OCI-LY1 (cell line): ENCODE measurements around the gene GLDC.
A peak's percentile ranks its signal among the peaks of the same experiment; 100 is the strongest.
"Not testable (repeated sequence)": the region's sequence is repeated elsewhere in the genome, so short reads cannot be mapped to it uniquely, and the experiment has no call there.

Source experiments
- H2AFZ ChIP-seq: fragments of 200-600 bp; sonication (generic), shearing (Covaris generic); 2 replicates; pipeline ENCODE4 v1.6.0; 2014; ENCODE audit warnings: antibody characterized with exemption, mild to moderate bottlenecking, low read length
- H3F3A ChIP-seq: fragments of 200-600 bp; sonication (generic), shearing (Covaris generic); 2 replicates; pipeline ENCODE4 v1.6.0; 2014; ENCODE audit warnings: mild to moderate bottlenecking, antibody characterized with exemption, low read length, moderate library complexity; ENCODE audit not compliant: insufficient read depth
- H3K27ac ChIP-seq: fragments of 200-600 bp; sonication (generic); 2 replicates; pipeline ENCODE4 v1.5.1; 2014; ENCODE audit warnings: low read length, mixed run types, mild to moderate bottlenecking, low read depth; ENCODE audit not compliant: poor library complexity, severe bottlenecking
- H3K27me3 ChIP-seq: fragments of 200-600 bp; sonication (generic); 2 replicates; pipeline ENCODE4 v1.6.0; 2014; ENCODE audit warnings: antibody characterized with exemption, mild to moderate bottlenecking, low read length, moderate library complexity; ENCODE audit not compliant: insufficient read depth
- H3K36me3 ChIP-seq: fragments of 200-600 bp; sonication (generic); 2 replicates; pipeline ENCODE4 v1.6.1; 2014; ENCODE audit warnings: mild to moderate bottlenecking, antibody characterized with exemption, low read length, moderate library complexity, mixed read lengths; ENCODE audit not compliant: insufficient read depth
- H3K4me1 ChIP-seq: fragments of 200-600 bp; sonication (generic); 2 replicates; pipeline ENCODE4 v1.5.1; 2014; ENCODE audit warnings: mild to moderate bottlenecking, low read length, moderate library complexity; ENCODE audit not compliant: insufficient read depth, severe bottlenecking
- H3K4me2 ChIP-seq: fragments of 200-600 bp; sonication (generic), shearing (Covaris generic); 2 replicates; pipeline ENCODE4 v1.6.1; 2014; ENCODE audit warnings: low read length
- H3K4me3 ChIP-seq: fragments of 200-600 bp; sonication (generic); 2 replicates; pipeline ENCODE4 v1.5.1; 2014; ENCODE audit warnings: low read length, low read depth, mild to moderate bottlenecking, mixed read lengths; ENCODE audit not compliant: poor library complexity, severe bottlenecking
- H3K79me2 ChIP-seq: fragments of 200-600 bp; shearing (Covaris generic); 2 replicates; pipeline ENCODE4 v1.6.1; 2016; ENCODE audit warnings: mixed run types, low read length, mixed read lengths; ENCODE audit not compliant: insufficient read depth
- H3K9ac ChIP-seq: fragments of 200-600 bp; sonication (generic), shearing (Covaris generic); 2 replicates; pipeline ENCODE4 v1.6.1; 2014; ENCODE audit warnings: mild to moderate bottlenecking, low read length, mixed read lengths
- H3K9me2 ChIP-seq: fragments of 200-600 bp; sonication (generic), shearing (Covaris generic); 2 replicates; pipeline ENCODE4 v1.6.1; 2014; ENCODE audit warnings: low read depth, mild to moderate bottlenecking, low read length, mixed read lengths
- H3K9me3 ChIP-seq: fragments of 200-600 bp; shearing (Covaris generic); 2 replicates; pipeline ENCODE4 v1.6.1; 2014; ENCODE audit warnings: low read length, mixed read lengths
- H4K20me1 ChIP-seq: fragments of 200-600 bp; sonication (generic), shearing (Covaris generic); 2 replicates; pipeline ENCODE4 v1.6.0; 2016; ENCODE audit warnings: mild to moderate bottlenecking, low read length; ENCODE audit not compliant: insufficient read depth
- EZH2 ChIP-seq: fragments of 200-600 bp; sonication (generic), shearing (Covaris generic); IDR thresholded peaks from 2 replicates; pipeline ENCODE4 v1.8.0; 2017; ENCODE audit warnings: borderline replicate concordance, mixed run types, mild to moderate bottlenecking, antibody characterized with exemption, low read length, moderate library complexity, mixed read lengths
- TF ChIP-seq, protein P1 (sequence below): fragments of 200-600 bp; sonication (generic), shearing (Covaris generic); IDR thresholded peaks from 2 replicates; pipeline ENCODE4 v1.5.1; 2017; ENCODE audit warnings: mild to moderate bottlenecking, antibody characterized with exemption, low read length, moderate library complexity, mixed read lengths

GLDC gene

DNA sequence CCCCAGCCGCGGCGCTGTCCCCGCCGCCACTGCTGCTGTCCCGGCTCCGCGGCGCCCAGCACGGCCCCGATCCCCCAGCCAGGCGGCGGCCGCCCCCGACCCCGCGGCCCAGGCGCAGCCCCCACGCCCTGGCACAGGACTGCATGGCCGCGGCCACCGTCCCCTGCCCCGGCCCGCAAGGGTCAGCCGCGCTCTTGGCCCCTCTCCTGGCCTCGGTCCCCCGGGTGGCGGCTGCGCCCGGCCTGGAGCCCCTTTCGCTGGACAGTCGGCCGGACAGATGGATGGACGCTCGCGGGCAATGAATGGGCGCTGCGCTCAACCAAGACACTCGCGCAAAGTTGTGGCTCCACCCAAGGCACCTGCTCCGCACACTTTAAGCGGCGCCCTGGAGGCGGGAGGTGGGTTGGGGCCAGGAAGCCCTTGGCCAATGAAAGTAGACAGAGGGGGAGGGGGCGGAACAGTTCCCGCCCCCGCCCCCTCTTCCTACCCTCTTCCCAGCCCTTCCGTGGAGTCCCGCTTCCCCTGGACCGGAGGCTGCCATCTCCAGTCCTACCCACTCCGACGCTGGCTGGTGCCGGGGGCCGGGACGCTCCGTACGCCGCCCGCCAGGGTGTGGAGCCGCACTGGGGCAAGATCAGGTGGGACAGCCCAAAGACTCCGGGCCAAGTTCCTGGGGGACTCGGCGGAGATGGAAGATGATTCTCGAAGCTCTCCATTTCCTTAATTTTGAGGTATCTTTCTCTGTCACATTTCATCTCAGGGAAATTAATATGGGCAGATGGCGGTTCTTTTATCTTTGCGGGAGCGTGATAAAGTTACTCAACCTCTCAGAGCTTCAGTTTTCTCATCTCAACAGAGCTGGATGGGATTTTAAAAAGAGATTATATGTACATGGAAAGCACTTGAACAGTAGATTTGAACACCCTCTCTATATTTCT lies at the start of gene GLDC:
Gene GLDC (minus strand): TSS at position 375 of the 938 bp plus-strand sequence. CDS start 230 bp downstream, at position 145.
- Histone ChIP-seq H4K20me1 (no peaks in the 10 kb centered on the region), H3K4me2 (peak within 1 kb of the TSS; percentile 63), H3K9me2 (no peaks in the 10 kb centered on the region), H3K79me2 (no peaks in the 10 kb centered on the region), H3K9me3 (no peaks in the 10 kb centered on the region), H3K27ac (no peak within 1 kb of the TSS), H3K27me3 (0 out of 2 replicates have a peak, but pooled peaks cover 9% of the 10 kb centered on the region), H3F3A (no peaks in the 10 kb centered on the region), H3K4me3 (peak within 1 kb of the TSS; percentile 59), H3K4me1 (peaks cover 15% of the 10 kb centered on the region), H2AFZ (no peak within 1 kb of the TSS), H3K36me3 (no peaks in the 10 kb centered on the region), H3K9ac (peak within 1 kb of the TSS; percentile 16; the same call in 1 of the 2 replicates)
- TF ChIP-seq, protein P1, sequence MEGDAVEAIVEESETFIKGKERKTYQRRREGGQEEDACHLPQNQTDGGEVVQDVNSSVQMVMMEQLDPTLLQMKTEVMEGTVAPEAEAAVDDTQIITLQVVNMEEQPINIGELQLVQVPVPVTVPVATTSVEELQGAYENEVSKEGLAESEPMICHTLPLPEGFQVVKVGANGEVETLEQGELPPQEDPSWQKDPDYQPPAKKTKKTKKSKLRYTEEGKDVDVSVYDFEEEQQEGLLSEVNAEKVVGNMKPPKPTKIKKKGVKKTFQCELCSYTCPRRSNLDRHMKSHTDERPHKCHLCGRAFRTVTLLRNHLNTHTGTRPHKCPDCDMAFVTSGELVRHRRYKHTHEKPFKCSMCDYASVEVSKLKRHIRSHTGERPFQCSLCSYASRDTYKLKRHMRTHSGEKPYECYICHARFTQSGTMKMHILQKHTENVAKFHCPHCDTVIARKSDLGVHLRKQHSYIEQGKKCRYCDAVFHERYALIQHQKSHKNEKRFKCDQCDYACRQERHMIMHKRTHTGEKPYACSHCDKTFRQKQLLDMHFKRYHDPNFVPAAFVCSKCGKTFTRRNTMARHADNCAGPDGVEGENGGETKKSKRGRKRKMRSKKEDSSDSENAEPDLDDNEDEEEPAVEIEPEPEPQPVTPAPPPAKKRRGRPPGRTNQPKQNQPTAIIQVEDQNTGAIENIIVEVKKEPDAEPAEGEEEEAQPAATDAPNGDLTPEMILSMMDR: no peak
- no peak for TF ChIP-seq EZH2

DNA sequence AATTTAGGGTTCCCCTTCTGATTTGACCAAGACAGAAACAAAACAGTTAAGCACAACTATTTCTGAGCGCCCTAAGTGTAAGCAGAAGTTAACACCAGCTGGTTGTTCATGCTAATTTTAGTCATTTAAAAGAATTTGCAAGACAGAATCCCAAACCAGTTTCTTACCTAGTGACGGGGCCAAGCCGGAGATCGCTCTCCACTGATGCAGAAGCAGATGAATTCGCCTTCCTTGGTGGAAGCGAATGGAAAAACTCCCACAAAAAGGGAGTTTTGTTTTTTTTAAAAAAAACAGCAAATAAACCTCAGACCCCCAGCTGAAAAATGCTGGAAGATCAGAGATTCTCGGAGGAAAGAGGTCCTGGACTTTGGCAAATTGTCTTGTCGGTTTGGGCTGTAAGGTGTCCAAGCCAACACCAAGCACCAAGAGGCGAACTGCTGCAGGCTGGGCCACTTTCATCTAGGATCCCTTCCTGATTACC lies 47.4 kb upstream of the GLDC start:
- H2AFZ ChIP-seq: no peak overlapping the region
- no peaks in the 10 kb centered on the region for H4K20me1 ChIP-seq
- no peaks in the 10 kb centered on the region for H3K9me2 ChIP-seq
- no peaks in the 10 kb centered on the region for H3K79me2 ChIP-seq
- H3K4me1 ChIP-seq: peaks cover 48% of the 10 kb centered on the region
- H3K36me3 ChIP-seq: no peaks in the 10 kb centered on the region
- peak overlapping the region; percentile 59 for H3K27ac ChIP-seq
- H3F3A ChIP-seq: no peaks in the 10 kb centered on the region
- H3K4me2 ChIP-seq: peak overlapping the region; percentile 28
- H3K27me3 ChIP-seq: no peaks in the 10 kb centered on the region
- H3K9ac ChIP-seq: no peak overlapping the region; the same call in 1 of the 2 replicates
- no peak overlapping the region for H3K4me3 ChIP-seq
- no peaks in the 10 kb centered on the region for H3K9me3 ChIP-seq
- TF ChIP-seq, protein P1: no peak
- TF ChIP-seq EZH2: no peak

DNA sequence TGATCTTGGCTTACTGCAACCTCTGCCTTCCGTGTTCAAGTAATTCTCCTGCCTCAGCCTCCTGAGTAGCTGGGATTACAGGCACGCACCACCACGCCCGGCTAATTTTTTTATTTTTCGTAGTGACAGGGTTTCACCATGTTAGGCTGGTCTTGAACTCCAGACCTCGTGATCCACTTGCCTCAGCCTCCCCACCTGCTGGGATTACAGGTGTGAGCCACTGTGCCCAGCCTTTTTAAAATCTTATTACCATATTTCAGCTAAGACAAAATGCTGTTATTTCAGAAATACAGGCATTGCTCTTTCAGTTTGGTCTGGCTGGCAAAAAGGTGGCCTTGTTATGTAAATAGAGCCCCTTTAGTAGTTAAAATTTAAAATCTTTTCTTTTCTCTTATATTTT lies 46.9 kb upstream of the GLDC start:
- Histone ChIP-seq H3K9ac (no peak overlapping the region), H2AFZ (no peak overlapping the region), H3K9me2 (no peaks in the 10 kb centered on the region), H3K4me2 (peak overlapping the region; percentile 28; the same call in 1 of the 2 replicates), H3K36me3 (no peaks in the 10 kb centered on the region), H3K4me3 (no peak overlapping the region), H4K20me1 (no peaks in the 10 kb centered on the region), H3K79me2 (no peaks in the 10 kb centered on the region), H3K27ac (peak overlapping the region; percentile 59), H3K9me3 (no peaks in the 10 kb centered on the region), H3F3A (no peaks in the 10 kb centered on the region), H3K4me1 (peaks cover 48% of the 10 kb centered on the region), H3K27me3 (no peaks in the 10 kb centered on the region)
- TF ChIP-seq, protein P1: no peak
- no peak for TF ChIP-seq EZH2

DNA sequence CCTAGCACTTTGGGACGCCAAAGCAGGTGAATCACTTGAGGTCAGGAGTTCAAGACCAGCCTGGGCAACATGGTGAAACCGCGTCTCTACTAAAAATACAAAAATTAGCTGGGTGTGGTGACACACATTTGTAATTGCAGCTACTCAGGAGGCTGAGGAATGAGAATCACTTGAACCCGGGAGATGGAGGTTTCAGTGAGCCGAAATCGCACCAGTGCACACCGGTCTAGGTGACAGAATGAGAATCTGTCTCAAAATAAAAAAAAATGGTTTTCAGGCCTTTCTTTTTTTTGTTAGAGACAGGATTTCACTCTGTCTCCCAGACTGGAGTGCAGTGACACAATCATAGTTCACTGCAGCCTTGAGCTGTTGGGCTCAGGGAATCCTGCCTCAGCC lies 45.1 kb upstream of the GLDC start:
- H3K79me2 ChIP-seq, H3K9me2 ChIP-seq, H3K9me3 ChIP-seq, H3K9ac ChIP-seq, H2AFZ ChIP-seq, H3K4me3 ChIP-seq, H4K20me1 ChIP-seq, H3K36me3 ChIP-seq, H3K27me3 ChIP-seq, H3K4me2 ChIP-seq, H3F3A ChIP-seq: not testable (repeated sequence)
- H3K27ac ChIP-seq: peak overlapping the region; percentile 73
- peaks cover 53% of the 10 kb centered on the region for H3K4me1 ChIP-seq
